Gastrocnemius medialis (tissue), 4 donors: ENCODE results near the gene C1orf174.

Source experiments
- POLR2A ChIP-seq, 2 donors: fragments of 450-650 bp; IDR thresholded peaks; one replicate each; pipeline ENCODE4 v1.6.1; 2017; ENCODE audit warnings: antibody characterized with exemption in 2 of 2, mild to moderate bottlenecking in 2 of 2, moderate library complexity in 2 of 2
- TF ChIP-seq, protein P1 (sequence below), 5 experiments: fragments of 450-650 bp in 3 of 5; fragments of 200-600 bp in 2 of 5; sonication (generic) in 2 of 5; IDR thresholded peaks in 4 of 5; conservative IDR thresholded peaks in 1 of 5; 1 replicate in 4 of 5; 2 replicates in 1 of 5; pipeline ENCODE4 v1.5.1; 2016 to 2019; ENCODE audit warnings: antibody characterized with exemption in 5 of 5, mild to moderate bottlenecking in 3 of 5, moderate library complexity in 3 of 5

DNA sequence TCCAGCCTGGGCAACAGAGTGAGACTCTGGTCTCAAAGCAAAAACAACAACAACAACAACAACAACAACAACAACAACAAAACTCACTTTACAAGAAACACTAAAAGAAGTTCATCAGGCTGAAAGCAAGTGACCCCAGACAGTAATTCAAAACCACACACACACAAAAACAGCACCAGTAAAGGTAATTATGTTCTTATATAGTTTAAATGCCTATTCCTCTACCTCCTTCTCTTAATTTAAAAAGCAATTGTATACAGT is 1.7 kb downstream of the C1orf174 start:
- TF ChIP-seq, protein P1, sequence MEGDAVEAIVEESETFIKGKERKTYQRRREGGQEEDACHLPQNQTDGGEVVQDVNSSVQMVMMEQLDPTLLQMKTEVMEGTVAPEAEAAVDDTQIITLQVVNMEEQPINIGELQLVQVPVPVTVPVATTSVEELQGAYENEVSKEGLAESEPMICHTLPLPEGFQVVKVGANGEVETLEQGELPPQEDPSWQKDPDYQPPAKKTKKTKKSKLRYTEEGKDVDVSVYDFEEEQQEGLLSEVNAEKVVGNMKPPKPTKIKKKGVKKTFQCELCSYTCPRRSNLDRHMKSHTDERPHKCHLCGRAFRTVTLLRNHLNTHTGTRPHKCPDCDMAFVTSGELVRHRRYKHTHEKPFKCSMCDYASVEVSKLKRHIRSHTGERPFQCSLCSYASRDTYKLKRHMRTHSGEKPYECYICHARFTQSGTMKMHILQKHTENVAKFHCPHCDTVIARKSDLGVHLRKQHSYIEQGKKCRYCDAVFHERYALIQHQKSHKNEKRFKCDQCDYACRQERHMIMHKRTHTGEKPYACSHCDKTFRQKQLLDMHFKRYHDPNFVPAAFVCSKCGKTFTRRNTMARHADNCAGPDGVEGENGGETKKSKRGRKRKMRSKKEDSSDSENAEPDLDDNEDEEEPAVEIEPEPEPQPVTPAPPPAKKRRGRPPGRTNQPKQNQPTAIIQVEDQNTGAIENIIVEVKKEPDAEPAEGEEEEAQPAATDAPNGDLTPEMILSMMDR (IDR thresholded peaks at IDR 0.05 in 4 of 5, conservative IDR thresholded peaks at IDR 0.05 in 1 of 5), result no peak
- TF ChIP-seq POLR2A (IDR thresholded peaks at IDR 0.05), result no peak
